WI38 (cell line): ENCODE results near the gene IMMP2L.
"Not testable (repeated sequence)": the region's sequence is repeated elsewhere in the genome, so short reads cannot be mapped to it uniquely, and the experiment has no call there.

ENCODE experiments used
- H3K4me3 ChIP-seq: 2 replicates; pipeline ENCODE4 v1.5.1; 2011; ENCODE audit warnings: low read depth, mild to moderate bottlenecking, control low read depth, low read length
- CTCF ChIP-seq: IDR thresholded peaks from 2 replicates; pipeline ENCODE4 v1.5.1; 2012; ENCODE audit warnings: low read depth, mild to moderate bottlenecking, control low read depth, low read length

The IMMP2L gene

GRCh38 chr7:111272092-111272491, 290.2 kb downstream of the IMMP2L start:
- H3K4me3 ChIP-seq, result no peak overlapping the region
- no peak for TF ChIP-seq CTCF

GRCh38 chr7:111270794-111271193, 291.5 kb downstream of the IMMP2L start:
- H3K4me3 ChIP-seq, result not testable (repeated sequence)

- no peak overlapping the region for H3K4me3 ChIP-seq
- no peak for TF ChIP-seq CTCF
Observed at GRCh38 chr7:111268941-111269340, 293.4 kb downstream of the IMMP2L start.

- TF ChIP-seq CTCF, result no peak
- no peak overlapping the region for H3K4me3 ChIP-seq
Observed at GRCh38 chr7:111266613-111267012, 295.7 kb downstream of the IMMP2L start.

- no peak overlapping the region for H3K4me3 ChIP-seq
- TF ChIP-seq CTCF, result no peak
Observed at GRCh38 chr7:111265394-111265793, 296.9 kb downstream of the IMMP2L start.

- no peak for TF ChIP-seq CTCF
- no peak overlapping the region for H3K4me3 ChIP-seq
Observed at GRCh38 chr7:111264981-111265380, 297.3 kb downstream of the IMMP2L start.

- no peak for TF ChIP-seq CTCF
- no peak overlapping the region for H3K4me3 ChIP-seq
Observed at GRCh38 chr7:111264111-111264868, 298.0 kb downstream of the IMMP2L start.
